Nephron progenitor cell (in vitro differentiated cells): Measurements from ENCODE around the gene RABGAP1.

Source experiments
- DNase-seq: peaks from one replicate; pipeline ENCODE4 v3.0.0; 2021
- H3K27ac Mint-ChIP-seq: 2 replicates; pipeline ENCODE4 v1.8.0; 2021; ENCODE audit warnings: mild to moderate bottlenecking, moderate library complexity, mixed read lengths
- H3K27me3 Mint-ChIP-seq: 2 replicates; pipeline ENCODE4 v1.8.0; 2021; ENCODE audit warnings: mild to moderate bottlenecking, low read depth, mixed read lengths; ENCODE audit not compliant: poor library complexity
- H3K36me3 Mint-ChIP-seq: 2 replicates; pipeline ENCODE4 v1.8.0; 2021; ENCODE audit warnings: low read depth, mixed read lengths
- H3K4me1 Mint-ChIP-seq: 2 replicates; pipeline ENCODE4 v1.8.0; 2021; ENCODE audit warnings: mixed read lengths
- H3K4me3 Mint-ChIP-seq: 2 replicates; pipeline ENCODE4 v1.8.0; 2021; ENCODE audit warnings: mild to moderate bottlenecking, moderate library complexity, mixed read lengths
- H3K9me3 Mint-ChIP-seq: 2 replicates; pipeline ENCODE4 v1.8.0; 2021; ENCODE audit warnings: mild to moderate bottlenecking, moderate library complexity, mixed read lengths
- CTCF ChIP-seq: fragments of 200-600 bp; sonication (generic); IDR thresholded peaks from 2 replicates; pipeline ENCODE4 v1.5.0; 2021; ENCODE audit warnings: antibody characterized with exemption

Gene RABGAP1

DNA sequence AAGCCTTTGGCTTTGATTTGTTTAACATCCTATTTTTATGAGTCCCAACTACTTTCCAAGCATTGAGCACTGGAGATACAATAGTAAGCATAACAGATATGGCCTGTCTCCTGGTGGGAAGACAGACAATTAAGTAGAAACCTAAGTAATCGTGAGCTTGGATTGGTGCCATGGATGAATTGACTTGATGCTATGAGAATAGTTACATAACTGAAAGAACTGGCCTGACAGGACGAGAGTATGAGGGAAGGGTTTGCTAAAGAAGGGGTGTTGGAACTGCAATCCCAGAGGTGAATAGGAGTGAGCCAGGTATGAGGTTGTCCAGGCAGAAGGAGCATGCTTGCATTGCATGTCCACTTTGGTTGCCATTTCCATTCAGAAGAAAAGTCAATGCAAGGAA is 145.1 kb downstream of the RABGAP1 start:
- H3K27ac Mint-ChIP-seq: no peak overlapping the region
- TF ChIP-seq CTCF: no peak
- H3K4me1 Mint-ChIP-seq: peaks cover 18% of the 10 kb centered on the region
- peaks cover 44% of the 10 kb centered on the region for H3K36me3 Mint-ChIP-seq
- no peaks in the 10 kb centered on the region for H3K27me3 Mint-ChIP-seq
- no peak overlapping the region for H3K4me3 Mint-ChIP-seq
- no peaks in the 10 kb centered on the region for H3K9me3 Mint-ChIP-seq
- DNase-seq: no peak

GRCh38 chr9:123087359-123087888 is 146.6 kb downstream of the RABGAP1 start:
- Mint-ChIP-seq H3K36me3 (peaks cover 51% of the 10 kb centered on the region), H3K27me3 (no peaks in the 10 kb centered on the region), H3K4me3 (no peak overlapping the region), H3K9me3 (no peaks in the 10 kb centered on the region), H3K27ac (no peak overlapping the region), H3K4me1 (peaks cover 18% of the 10 kb centered on the region)
- TF ChIP-seq CTCF: no peak
- DNase-seq: no peak

GRCh38 chr9:123089040-123089439 is 148.2 kb downstream of the RABGAP1 start:
- no peak overlapping the region for H3K4me3 Mint-ChIP-seq
- H3K9me3 Mint-ChIP-seq: no peaks in the 10 kb centered on the region
- no peak overlapping the region for H3K27ac Mint-ChIP-seq
- no peak for DNase-seq
- H3K36me3 Mint-ChIP-seq: peaks cover 67% of the 10 kb centered on the region
- TF ChIP-seq CTCF: no peak
- peaks cover 12% of the 10 kb centered on the region for H3K4me1 Mint-ChIP-seq
- H3K27me3 Mint-ChIP-seq: no peaks in the 10 kb centered on the region

GRCh38 chr9:123089790-123090189 is 149.0 kb downstream of the RABGAP1 start:
- DNase-seq: no peak
- Mint-ChIP-seq H3K9me3 (no peaks in the 10 kb centered on the region), H3K27me3 (no peaks in the 10 kb centered on the region), H3K4me1 (peaks cover 5% of the 10 kb centered on the region), H3K4me3 (no peak overlapping the region), H3K27ac (peak overlapping the region; percentile 20), H3K36me3 (peaks cover 68% of the 10 kb centered on the region)
- no peak for TF ChIP-seq CTCF

GRCh38 chr9:123090198-123090896 is 149.5 kb downstream of the RABGAP1 start:
- DNase-seq: no peak
- Mint-ChIP-seq H3K4me1 (no peaks in the 10 kb centered on the region), H3K4me3 (no peak overlapping the region), H3K9me3 (no peaks in the 10 kb centered on the region), H3K27me3 (no peaks in the 10 kb centered on the region), H3K27ac (peak overlapping the region; percentile 54), H3K36me3 (peaks cover 69% of the 10 kb centered on the region)
- no peak for TF ChIP-seq CTCF

DNA sequence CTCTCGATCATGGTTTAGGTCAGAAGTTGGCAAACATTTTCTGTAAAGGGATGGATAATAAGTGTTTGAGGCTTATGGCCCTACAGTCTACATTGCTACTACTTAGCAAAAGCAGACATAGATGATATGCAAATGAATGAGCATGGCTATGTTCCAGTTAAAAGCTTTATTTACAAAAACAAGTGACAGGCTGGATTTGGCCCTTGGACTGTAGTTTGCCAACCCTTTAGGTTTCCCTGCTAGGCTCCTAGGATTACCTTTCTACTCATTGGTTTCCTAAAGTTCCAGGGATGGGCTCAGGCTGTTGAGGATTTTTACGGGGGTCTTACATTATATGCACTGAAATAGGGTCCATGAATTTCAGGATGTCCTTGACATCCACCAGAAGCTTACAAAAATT is 150.1 kb downstream of the RABGAP1 start:
- DNase-seq: no peak
- Mint-ChIP-seq H3K4me1 (no peaks in the 10 kb centered on the region), H3K27me3 (no peaks in the 10 kb centered on the region), H3K27ac (no peak overlapping the region), H3K4me3 (no peak overlapping the region), H3K9me3 (no peaks in the 10 kb centered on the region), H3K36me3 (peaks cover 71% of the 10 kb centered on the region)
- no peak for TF ChIP-seq CTCF
